H1 (cell line): ENCODE results near the gene API5. TPM values are rescaled to one million over a fixed set of nuclear protein-coding genes. Genes with fewer than 3 reads are reported as not detected.

Experiments used
- POU5F1 ChIP-seq: IDR thresholded peaks from 2 replicates; pipeline ENCODE4 v1.6.1; 2011; ENCODE audit warnings: low read depth, mild to moderate bottlenecking, low read length, moderate library complexity
- TBP ChIP-seq: IDR thresholded peaks from 2 replicates; pipeline ENCODE4 v1.6.1; 2011; ENCODE audit warnings: low read depth, low read length, improper control_type of control experiment
- polyA plus RNA-seq, 7 experiments: library from polyadenylated mRNA; depleted of rRNA in 3 of 7; stranded (reverse) in 5 of 7; unstranded in 2 of 7; fragments of >200 nt in 5 of 7; fragments of 200-250 nt in 2 of 7; gene quantifications; 1 replicate in 5 of 7; 2 replicates in 1 of 7; 4 replicates in 1 of 7; pipeline versions ENCODE4 v1.2.1 to v1.2.3, GENCODE V29; 2011 to 2013; ENCODE audit warnings: missing spikeins in 2 of 7, mixed read lengths in 2 of 7
- total RNA-seq: library from RNA; stranded (reverse); fragmentation: NEBNext Ultra II Directional; extraction: Animal tissue kit (Norgen Biotek cat#: 25700); gene quantifications from 2 replicates; pipeline ENCODE4 v1.2.1, GENCODE V29; 2021

The API5 gene
- total and polyA plus RNA-seq, 2 of the 8 experiments (the other 6 are each of a cell fraction or from before 2014, with no cell fraction given): 39.1 to 155 TPM

GRCh38 chr11:43376065-43376464 is 64.3 kb downstream of the API5 start (continued):
- TF ChIP-seq POU5F1: no peak
- TF ChIP-seq TBP: no peak
